GM12892 (cell line): Measurements from ENCODE around the gene CPED1.

Source experiments
- POLR2AphosphoS5 ChIP-seq: IDR thresholded peaks from 2 replicates; pipeline ENCODE4 v1.6.1; 2011; ENCODE audit warnings: low read depth, low read length, control low read depth
- TAF1 ChIP-seq: IDR thresholded peaks from 2 replicates; pipeline ENCODE4 v1.6.1; 2011; ENCODE audit warnings: low read depth, mild to moderate bottlenecking, control low read depth, low read length, borderline replicate concordance

DNA sequence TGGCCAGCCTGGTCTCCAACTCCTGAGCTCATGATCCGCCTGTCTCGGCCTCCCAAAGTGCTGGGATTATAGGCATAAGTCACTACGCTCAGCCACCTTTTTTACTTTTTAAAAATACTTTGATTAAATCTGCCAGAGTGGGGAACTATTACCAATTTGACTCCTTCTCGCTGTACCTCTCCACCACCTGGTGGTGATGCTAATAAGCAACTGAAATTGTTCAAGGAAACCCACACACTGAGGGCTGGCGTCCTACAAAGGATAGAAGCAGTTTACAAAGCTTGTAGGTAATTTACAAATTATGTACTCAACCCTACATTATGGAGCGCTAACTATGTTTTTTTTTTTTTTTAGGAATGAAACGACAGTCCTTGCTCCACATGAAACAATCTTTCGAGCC lies 111.1 kb downstream of the CPED1 start:
- TF ChIP-seq POLR2AphosphoS5 (no peak), TAF1 (no peak)
